H9 (cell line): ENCODE measurements around the gene POU6F2. TPM values are rescaled to one million over a fixed set of nuclear protein-coding genes. Genes with fewer than 3 reads are reported as not detected.

Source experiments
- DNase-seq: peaks from one replicate; pipeline ENCODE4 v3.0.0-alpha.2; 2017
- H2AFZ ChIP-seq: one replicate; pipeline ENCODE4 v1.6.1; 2013; ENCODE audit warnings: mild to moderate bottlenecking, low read length, control low read depth, moderate library complexity
- H2AK5ac ChIP-seq: 2 replicates; pipeline ENCODE4 v1.6.1; 2013; ENCODE audit warnings: low read length, control low read depth, mixed read lengths; ENCODE audit not compliant: insufficient read length
- H2BK120ac ChIP-seq: one replicate; pipeline ENCODE4 v1.6.1; 2013; ENCODE audit warnings: low read depth, mild to moderate bottlenecking, low read length, control low read depth, inconsistent platforms; ENCODE audit not compliant: poor library complexity, severe bottlenecking
- H2BK12ac ChIP-seq: 2 replicates; pipeline ENCODE4 v1.6.1; 2013; ENCODE audit warnings: low read length, control low read depth, mixed read lengths, low read depth; ENCODE audit not compliant: insufficient read length
- H2BK15ac ChIP-seq: 2 replicates; pipeline ENCODE4 v1.6.1; 2013; ENCODE audit warnings: low read depth, low read length, control low read depth
- H2BK20ac ChIP-seq: one replicate; pipeline ENCODE4 v1.6.1; 2013; ENCODE audit warnings: low read depth, mild to moderate bottlenecking, low read length, control low read depth, inconsistent platforms; ENCODE audit not compliant: poor library complexity, severe bottlenecking
- H2BK5ac ChIP-seq: 2 replicates; pipeline ENCODE4 v1.6.1; 2013; ENCODE audit warnings: low read length, control low read depth, mixed read lengths; ENCODE audit not compliant: insufficient read length
- H3K14ac ChIP-seq: 2 replicates; pipeline ENCODE4 v1.6.1; 2013; ENCODE audit warnings: low read length, control low read depth; ENCODE audit not compliant: insufficient read depth
- H3K18ac ChIP-seq: 2 replicates; pipeline ENCODE4 v1.6.1; 2013; ENCODE audit warnings: low read depth, mild to moderate bottlenecking, mixed read lengths, low read length, control low read depth; ENCODE audit not compliant: insufficient read length
- H3K23ac ChIP-seq: 2 replicates; pipeline ENCODE4 v1.6.1; 2013; ENCODE audit warnings: low read length, control low read depth, mixed read lengths, low read depth; ENCODE audit not compliant: insufficient read length
- H3K23me2 ChIP-seq: 2 replicates; pipeline ENCODE4 v1.6.1; 2013; ENCODE audit warnings: low read depth, mild to moderate bottlenecking, mixed read lengths, low read length, control low read depth; ENCODE audit not compliant: insufficient read length, poor library complexity, severe bottlenecking
- H3K27ac ChIP-seq: 2 replicates; pipeline ENCODE4 v1.5.1; 2013; ENCODE audit warnings: low read length, control low read depth, mixed read lengths, low read depth; ENCODE audit not compliant: insufficient read length
- H3K27me3 ChIP-seq: 2 replicates; pipeline ENCODE4 v1.6.1; 2013; ENCODE audit warnings: low read length, control low read depth, inconsistent platforms; ENCODE audit not compliant: insufficient read depth
- H3K4ac ChIP-seq: 2 replicates; pipeline ENCODE4 v1.6.1; 2013; ENCODE audit warnings: low read depth, mild to moderate bottlenecking, control low read depth, inconsistent platforms, low read length, moderate library complexity
- H3K4me1 ChIP-seq: 2 replicates; pipeline ENCODE4 v1.6.1; 2013; ENCODE audit warnings: low read length, control low read depth, inconsistent platforms; ENCODE audit not compliant: insufficient read depth
- H3K4me2 ChIP-seq: 2 replicates; pipeline ENCODE4 v1.6.1; 2013; ENCODE audit warnings: low read length, control low read depth, mixed read lengths; ENCODE audit not compliant: insufficient read length, insufficient read depth
- H3K56ac ChIP-seq: 2 replicates; pipeline ENCODE4 v1.6.1; 2013; ENCODE audit warnings: low read depth, mild to moderate bottlenecking, mixed read lengths, low read length, control low read depth; ENCODE audit not compliant: insufficient read length
- H3K79me1 ChIP-seq: 2 replicates; pipeline ENCODE4 v1.6.1; 2013; ENCODE audit warnings: low read depth, mild to moderate bottlenecking, moderate library complexity, low read length, control low read depth, inconsistent platforms; ENCODE audit not compliant: insufficient read depth, poor library complexity, severe bottlenecking
- H3K79me2 ChIP-seq: 2 replicates; pipeline ENCODE4 v1.6.1; 2013; ENCODE audit warnings: low read length, control low read depth, inconsistent platforms; ENCODE audit not compliant: insufficient read depth
- H3K9ac ChIP-seq: 2 replicates; pipeline ENCODE4 v1.6.1; 2013; ENCODE audit warnings: low read length, control low read depth, mixed read lengths; ENCODE audit not compliant: insufficient read length; ENCODE audit errors: extremely low read depth
- H3K9me3 ChIP-seq: one replicate; pipeline ENCODE4 v1.6.1; 2013; ENCODE audit warnings: low read depth, low read length, inconsistent platforms; ENCODE audit not compliant: control insufficient read depth
- H3T11ph ChIP-seq: one replicate; pipeline ENCODE4 v1.6.1; 2013; ENCODE audit warnings: mild to moderate bottlenecking, low read length, control low read depth, inconsistent platforms
- H4K20me1 ChIP-seq: one replicate; pipeline ENCODE4 v1.6.1; 2013; ENCODE audit not compliant: control insufficient read depth, insufficient read length, insufficient read depth
- H4K5ac ChIP-seq: 2 replicates; pipeline ENCODE4 v1.6.1; 2013; ENCODE audit warnings: low read depth, mild to moderate bottlenecking, mixed read lengths, low read length, control low read depth; ENCODE audit not compliant: insufficient read length
- H4K8ac ChIP-seq: replicated peaks from 2 replicates; pipeline ENCODE4 v1.6.1; 2013; ENCODE audit warnings: low read length, control low read depth, mixed read lengths, low read depth; ENCODE audit not compliant: insufficient read length
- H4K91ac ChIP-seq: 2 replicates; pipeline ENCODE4 v1.6.1; 2013; ENCODE audit warnings: low read depth, mild to moderate bottlenecking, moderate library complexity, mixed read lengths, low read length, control low read depth; ENCODE audit not compliant: insufficient read length
- H3K27ac Mint-ChIP-seq, 3 experiments: 2 replicates in 2 of 3; 3 replicates in 1 of 3; pipeline ENCODE4 v1.8.0; 2020 to 2021; ENCODE audit warnings: mixed read lengths in 3 of 3, mild to moderate bottlenecking in 1 of 3, moderate library complexity in 1 of 3
- H3K27me3 Mint-ChIP-seq: 2 replicates; pipeline ENCODE4 v1.8.0; 2021; ENCODE audit warnings: low read depth, mild to moderate bottlenecking, moderate library complexity, mixed read lengths
- H3K36me3 Mint-ChIP-seq, 3 experiments: 2 replicates in 2 of 3; 3 replicates in 1 of 3; pipeline ENCODE4 v1.8.0; 2020 to 2021; ENCODE audit warnings: low read depth in 3 of 3, mixed read lengths in 3 of 3; ENCODE audit not compliant: insufficient read depth in 1 of 3
- H3K4me1 Mint-ChIP-seq, 2 experiments: 2 replicates each; pipeline ENCODE4 v1.8.0; 2020; ENCODE audit warnings: mixed read lengths in 2 of 2
- H3K4me3 Mint-ChIP-seq, 2 experiments: 2 replicates in 1 of 2; 3 replicates in 1 of 2; pipeline ENCODE4 v1.8.0; 2020 to 2021; ENCODE audit warnings: mild to moderate bottlenecking in 2 of 2, mixed read lengths in 2 of 2, moderate library complexity in 1 of 2
- H3K9me3 Mint-ChIP-seq, 2 experiments: 2 replicates in 1 of 2; 3 replicates in 1 of 2; pipeline ENCODE4 v1.8.0; 2020; ENCODE audit warnings: mild to moderate bottlenecking in 2 of 2, mixed read lengths in 2 of 2, moderate library complexity in 1 of 2
- WGBS: extraction: QIAGEN DNeasy Blood & Tissue Kit; methylation state at CpG from one replicate; pipeline ENCODE4 v1.1.7; 2013; ENCODE audit warnings: missing lambda C conversion rate, low lambda C conversion rate, mixed read lengths; ENCODE audit not compliant: insufficient read length; ENCODE audit errors: extremely low coverage; 5-methylcytosine and 5-hydroxymethylcytosine counted together
- total RNA-seq: library from RNA; stranded (reverse); gene quantifications from 2 replicates; pipeline ENCODE4 v1.2.1, GENCODE V29; 2021
- TF ChIP-seq, protein P1 (sequence below): fragments of 200-600 bp; sonication (generic); conservative IDR thresholded peaks from 3 replicates; pipeline ENCODE4 v1.8.0; 2021; ENCODE audit warnings: antibody characterized with exemption, mild to moderate bottlenecking

Gene POU6F2
- total RNA-seq, 1 experiment from 2014 or later, result 1.9 TPM

DNA sequence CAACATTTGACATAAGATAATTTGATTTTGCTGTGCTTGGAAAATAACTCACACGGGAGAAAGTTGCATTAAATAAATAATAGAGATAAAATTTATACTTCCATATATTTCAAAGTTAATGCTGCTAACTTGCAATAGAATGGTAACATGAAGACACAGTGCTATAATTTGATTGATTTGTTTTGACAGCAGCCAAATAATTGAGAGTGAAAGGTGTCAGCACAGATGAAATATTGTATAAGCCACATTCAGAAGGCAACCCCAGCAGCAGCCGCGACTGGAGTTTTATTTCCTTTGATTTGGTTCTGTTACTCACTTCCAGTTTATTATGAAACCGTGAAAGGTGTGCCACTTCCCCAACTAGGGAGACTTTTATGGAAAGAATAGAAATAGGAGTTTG is 242.2 kb downstream of the POU6F2 start:
- Histone ChIP-seq H2AK5ac (no peak overlapping the region), H3K18ac (no peak overlapping the region), H2BK5ac (no peak overlapping the region), H3K4me2 (no peak overlapping the region), H3K4ac (no peak overlapping the region), H3K27ac (no peak overlapping the region), H3T11ph (no peak overlapping the region), H2BK20ac (no peak overlapping the region), H3K14ac (no peak overlapping the region), H4K20me1 (no peaks in the 10 kb centered on the region), H3K9me3 (no peaks in the 10 kb centered on the region), H3K9ac (no peak overlapping the region), H4K5ac (no peak overlapping the region), H2BK12ac (no peak overlapping the region), H3K79me2 (no peaks in the 10 kb centered on the region), H3K23ac (no peak overlapping the region), H4K91ac (no peak overlapping the region), H2AFZ (no peak overlapping the region), H2BK15ac (no peak overlapping the region), H2BK120ac (no peak overlapping the region), H3K27me3 (no peaks in the 10 kb centered on the region), H3K23me2 (no peaks in the 10 kb centered on the region), H4K8ac (no peak overlapping the region), H3K56ac (no peak overlapping the region), H3K4me1 (no peaks in the 10 kb centered on the region), H3K79me1 (no peaks in the 10 kb centered on the region)
- no peak for DNase-seq
- Mint-ChIP-seq H3K9me3 (no peaks in the 10 kb centered on the region), H3K36me3 (peaks cover 0 to 3% (median 0%) of the 10 kb centered on the region in 3 experiments; a peak in 1 of 7 replicates), H3K4me3 (no peak overlapping the region), H3K4me1 (peaks cover 4 to 5% of the 10 kb centered on the region in 2 experiments), H3K27ac (no peak overlapping the region), H3K27me3 (no peaks in the 10 kb centered on the region)
- no CpG with 5 or more reads among the region's 4 CpGs for WGBS
- TF ChIP-seq, protein P1, sequence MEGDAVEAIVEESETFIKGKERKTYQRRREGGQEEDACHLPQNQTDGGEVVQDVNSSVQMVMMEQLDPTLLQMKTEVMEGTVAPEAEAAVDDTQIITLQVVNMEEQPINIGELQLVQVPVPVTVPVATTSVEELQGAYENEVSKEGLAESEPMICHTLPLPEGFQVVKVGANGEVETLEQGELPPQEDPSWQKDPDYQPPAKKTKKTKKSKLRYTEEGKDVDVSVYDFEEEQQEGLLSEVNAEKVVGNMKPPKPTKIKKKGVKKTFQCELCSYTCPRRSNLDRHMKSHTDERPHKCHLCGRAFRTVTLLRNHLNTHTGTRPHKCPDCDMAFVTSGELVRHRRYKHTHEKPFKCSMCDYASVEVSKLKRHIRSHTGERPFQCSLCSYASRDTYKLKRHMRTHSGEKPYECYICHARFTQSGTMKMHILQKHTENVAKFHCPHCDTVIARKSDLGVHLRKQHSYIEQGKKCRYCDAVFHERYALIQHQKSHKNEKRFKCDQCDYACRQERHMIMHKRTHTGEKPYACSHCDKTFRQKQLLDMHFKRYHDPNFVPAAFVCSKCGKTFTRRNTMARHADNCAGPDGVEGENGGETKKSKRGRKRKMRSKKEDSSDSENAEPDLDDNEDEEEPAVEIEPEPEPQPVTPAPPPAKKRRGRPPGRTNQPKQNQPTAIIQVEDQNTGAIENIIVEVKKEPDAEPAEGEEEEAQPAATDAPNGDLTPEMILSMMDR, result no peak
